Left renal cortex interstitium (tissue), 4 donors: Measurements from ENCODE around the gene DERL3. TPM values are rescaled to one million over a fixed set of nuclear protein-coding genes. Genes with fewer than 3 reads are reported as not detected.

Experiments
- DNase-seq, 4 donors: peaks; one replicate each; pipeline ENCODE4 v3.0.0-alpha.2; 2013; ENCODE audit warnings: low read depth in 4 of 4, low spot score in 2 of 4, missing footprints in 1 of 4
- polyA plus RNA-seq, 4 donors: library from polyadenylated mRNA; unstranded; fragments of 120-200 nt; gene quantifications; one replicate each; pipeline ENCODE4 v1.2.1, GENCODE V29; 2013; ENCODE audit not compliant: insufficient read length in 4 of 4

Gene DERL3
- polyA plus RNA-seq, 4 donors, result 2.4 to 7.2 (median 6.1) TPM

GRCh38 chr22:23847991-23848864 lies 9.4 kb upstream of the DERL3 start:
- no peak for DNase-seq

GRCh38 chr22:23847310-23847920 lies 8.6 kb upstream of the DERL3 start:
- no peak for DNase-seq

- DNase-seq, result no peak
Observed at GRCh38 chr22:23846081-23846469, 7.3 kb upstream of the DERL3 start.

GRCh38 chr22:23845265-23846080 lies 6.7 kb upstream of the DERL3 start:
- DNase-seq, result no peak

- no peak for DNase-seq
Observed at GRCh38 chr22:23844739-23845202, 6.0 kb upstream of the DERL3 start.

GRCh38 chr22:23842599-23842998 lies 3.8 kb upstream of the DERL3 start:
- no peak for DNase-seq

- peak in 1 of 4 donors; percentile 24 for DNase-seq
Observed at GRCh38 chr22:23841736-23842445, 3.1 kb upstream of the DERL3 start.

GRCh38 chr22:23841292-23841691 lies 2.5 kb upstream of the DERL3 start:
- no peak for DNase-seq

- DNase-seq, result no peak
Observed at GRCh38 chr22:23840026-23840425, 1.2 kb upstream of the DERL3 start.

GRCh38 chr22:23837911-23838680 lies 710 bp downstream of the DERL3 start:
- DNase-seq, result no peak

GRCh38 chr22:23837496-23837859 lies 1.3 kb downstream of the DERL3 start:
- DNase-seq, result no peak

- DNase-seq, result no peak
Observed at GRCh38 chr22:23836692-23837495, 1.9 kb downstream of the DERL3 start.

- no peak for DNase-seq
Observed at GRCh38 chr22:23836281-23836680, 2.5 kb downstream of the DERL3 start.

- no peak for DNase-seq
Observed at GRCh38 chr22:23835484-23836144, 3.2 kb downstream of the DERL3 start.

GRCh38 chr22:23834793-23835483 lies 3.9 kb downstream of the DERL3 start:
- DNase-seq, result no peak

- DNase-seq, result no peak
Observed at GRCh38 chr22:23834406-23834792, 4.4 kb downstream of the DERL3 start.

GRCh38 chr22:23833911-23834317 lies 4.9 kb downstream of the DERL3 start:
- DNase-seq, result no peak
